A549 (cell line): ENCODE results near the gene SYNE2. TPM values are rescaled to one million over a fixed set of nuclear protein-coding genes. Genes with fewer than 3 reads are reported as not detected.

Experiments
- ATAC-seq, 2 experiments: fragments of 200-7000 bp in 1 of 2; fragments of >200 bp in 1 of 2; cut with Nextera tagmentation in 1 of 2; cut with Tn5 transposase in 1 of 2; 3 replicates each; pipeline versions ENCODE4 v1.8.0 to v1.9.1; 2018 to 2020; ENCODE audit warnings: mild to moderate bottlenecking in 1 of 2, moderate library complexity in 1 of 2
- CTCF ChIA-PET: fragments of 300-600 bp; sonication (Branson Sonifier 250); formaldehyde crosslinking; extraction: SDS; loops from one replicate; lab custom pipeline; 2021; ENCODE audit warnings: antibody characterized with exemption, inconsistent platforms; lab: Yijun Ruan, JAX
- POLR2A ChIA-PET: fragments of 350-600 bp; formaldehyde crosslinking; extraction: SDS; loops from one replicate; lab custom pipeline; 2021; ENCODE audit warnings: antibody characterized with exemption, inconsistent platforms; lab: Yijun Ruan, JAX
- DNase-seq, 2 experiments: peaks; one replicate each; pipeline versions ENCODE4 v3.0.0 to v3.0.0-alpha.2; 2011 to 2016; ENCODE audit warnings: low read depth in 1 of 2, low spot score in 1 of 2
- FAIRE-seq: peaks from 2 replicates; lab custom pipeline; 2011; peaks lifted over from hg19 to GRCh38; lab: Jason Lieb, UNC
- H3K27ac ChIP-seq, 2 experiments: fragments of >200 bp; sonication (Bioruptor Twin); formaldehyde crosslinking; 3 replicates each; pipeline ENCODE4 v1.5.1; 2016 to 2017
- H3K4me1 ChIP-seq: fragments of >200 bp; sonication (Bioruptor Twin); formaldehyde crosslinking; 3 replicates; pipeline ENCODE4 v1.6.1; 2016
- H3K4me2 ChIP-seq: fragments of >200 bp; sonication (Bioruptor Twin); formaldehyde crosslinking; 3 replicates; pipeline ENCODE4 v1.6.1; 2016
- H3K4me3 ChIP-seq: fragments of >200 bp; sonication (Bioruptor Twin); formaldehyde crosslinking; 3 replicates; pipeline ENCODE4 v1.5.1; 2016
- H3K9me3 ChIP-seq: fragments of >200 bp; sonication (Bioruptor Twin); formaldehyde crosslinking; 3 replicates; pipeline ENCODE4 v1.6.1; 2016
- CBX2 ChIP-seq: fragments of 200-600 bp; sonication (generic); IDR thresholded peaks from 2 replicates; pipeline ENCODE4 v1.6.1; 2016; ENCODE audit warnings: low read depth, mild to moderate bottlenecking, borderline replicate concordance
- CBX8 ChIP-seq: fragments of 200-600 bp; sonication (generic); IDR thresholded peaks from 2 replicates; pipeline ENCODE4 v1.6.1; 2016
- CHD2 ChIP-seq: fragments of 150-350 bp; IDR thresholded peaks from 2 replicates; pipeline ENCODE4 v1.6.1; 2014; ENCODE audit warnings: low read length; ENCODE audit not compliant: partially characterized antibody
- CHD4 ChIP-seq: fragments of 200-600 bp; sonication (generic); IDR thresholded peaks from 2 replicates; pipeline ENCODE4 v1.6.1; 2016; ENCODE audit warnings: antibody characterized with exemption, mild to moderate bottlenecking, borderline replicate concordance
- E2F6 ChIP-seq: IDR thresholded peaks from 2 replicates; pipeline ENCODE4 v1.6.1; 2012; ENCODE audit warnings: low read depth, borderline replicate concordance
- EHF ChIP-seq: fragments of 250-450 bp; sonication (Bioruptor Pico); IDR thresholded peaks from 2 replicates; pipeline ENCODE4 v1.5.0; 2020; ENCODE audit warnings: mild to moderate bottlenecking
- ELK1 ChIP-seq: fragments of 150-350 bp; IDR thresholded peaks from 2 replicates; pipeline ENCODE4 v1.6.1; 2014; ENCODE audit warnings: low read depth, mild to moderate bottlenecking, low read length
- ESRRA ChIP-seq: fragments of 150-350 bp; IDR thresholded peaks from 2 replicates; pipeline ENCODE4 v1.6.1; 2014; ENCODE audit warnings: mild to moderate bottlenecking, low read length, borderline replicate concordance
- FOSL2 ChIP-seq, 2 experiments: fragments of 450-650 bp in 1 of 2; fragments of >200 bp in 1 of 2; sonication (Bioruptor Twin) in 1 of 2; formaldehyde crosslinking; IDR thresholded peaks; 2 replicates each; pipeline versions ENCODE4 v1.5.0 to v1.6.1; 2016 to 2020; ENCODE audit warnings: mild to moderate bottlenecking in 1 of 2, moderate library complexity in 1 of 2
- HES2 ChIP-seq: fragments of >200 bp; sonication (Bioruptor Twin); formaldehyde crosslinking; IDR thresholded peaks from 2 replicates; pipeline ENCODE4 v1.6.1; 2016
- HEYL ChIP-seq: fragments of 250-450 bp; sonication (Bioruptor Pico); IDR thresholded peaks from 2 replicates; pipeline ENCODE4 v1.8.0; 2021; ENCODE audit warnings: mild to moderate bottlenecking, moderate library complexity
- HOXA7 ChIP-seq: fragments of 250-450 bp; sonication (Bioruptor Pico); IDR thresholded peaks from 2 replicates; pipeline ENCODE4 v1.5.0; 2020; ENCODE audit warnings: mild to moderate bottlenecking, moderate library complexity
- HOXB5 ChIP-seq: fragments of 250-450 bp; sonication (Bioruptor Pico); IDR thresholded peaks from 2 replicates; pipeline ENCODE4 v1.5.0; 2020; ENCODE audit warnings: mild to moderate bottlenecking, moderate library complexity
- JUNB ChIP-seq: fragments of >200 bp; sonication (Bioruptor Twin); formaldehyde crosslinking; IDR thresholded peaks from 2 replicates; pipeline ENCODE4 v1.6.1; 2016
- NFE2L2 ChIP-seq: fragments of 150-350 bp; conservative IDR thresholded peaks from 2 replicates; pipeline ENCODE4 v1.6.1; 2014; ENCODE audit warnings: low read length
- NPAS2 ChIP-seq: fragments of 250-450 bp; sonication (Bioruptor Pico); IDR thresholded peaks from 2 replicates; pipeline ENCODE4 v1.8.0; 2022; ENCODE audit warnings: mild to moderate bottlenecking, moderate library complexity, borderline replicate concordance
- RFX5 ChIP-seq: fragments of 450-650 bp; IDR thresholded peaks from 2 replicates; pipeline ENCODE4 v1.7.1; 2014; ENCODE audit warnings: antibody characterized with exemption, mild to moderate bottlenecking, moderate library complexity
- RNF2 ChIP-seq: fragments of 200-600 bp; sonication (generic); IDR thresholded peaks from 2 replicates; pipeline ENCODE4 v1.6.1; 2016; ENCODE audit warnings: low read depth, mild to moderate bottlenecking, antibody characterized with exemption, moderate library complexity, borderline replicate concordance
- SMC3 ChIP-seq: fragments of >200 bp; sonication (Bioruptor Twin); formaldehyde crosslinking; IDR thresholded peaks from 3 replicates; pipeline ENCODE4 v1.6.1; 2018; ENCODE audit warnings: inconsistent platforms
- TP53 ChIP-seq: fragments of 250-450 bp; sonication (Bioruptor Pico); IDR thresholded peaks from 2 replicates; pipeline ENCODE4 v1.5.0; 2021; ENCODE audit warnings: mild to moderate bottlenecking, moderate library complexity
- ZNF302 ChIP-seq: fragments of 250-450 bp; sonication (Bioruptor Pico); IDR thresholded peaks from 2 replicates; pipeline ENCODE4 v1.9.0; 2021; ENCODE audit warnings: inconsistent platforms, mild to moderate bottlenecking, moderate library complexity
- WGBS: methylation state at CpG from one replicate; pipeline ENCODE4 v1.1.6; 2017; ENCODE audit errors: missing lambda C conversion rate; 5-methylcytosine and 5-hydroxymethylcytosine counted together
- polyA plus RNA-seq, 4 experiments: library from polyadenylated mRNA; depleted of rRNA in 3 of 4; stranded (reverse); fragments of >200 nt; fragmentation: RNase III in 1 of 4; extraction: RNeasy Plus Mini Kit Qiagen cat#74134 plus additional on column Dnase treatment in 1 of 4; gene quantifications; 2 replicates in 3 of 4; 3 replicates in 1 of 4; pipeline ENCODE4 v1.2.3, GENCODE V29; 2011 to 2017
- TF ChIP-seq, protein P1 (sequence below): fragments of 250-450 bp; sonication (Bioruptor Pico); IDR thresholded peaks from 2 replicates; pipeline ENCODE4 v1.5.0; 2020; ENCODE audit warnings: low read depth, mild to moderate bottlenecking, moderate library complexity
- TF ChIP-seq, protein P2 (sequence below): fragments of 250-450 bp; sonication (Bioruptor Pico); IDR thresholded peaks from 2 replicates; pipeline ENCODE4 v1.5.0; 2021; ENCODE audit warnings: mild to moderate bottlenecking, moderate library complexity, borderline replicate concordance
- TF ChIP-seq, protein P3 (sequence below): fragments of >200 bp; sonication (Bioruptor Twin); formaldehyde crosslinking; IDR thresholded peaks from 3 replicates; pipeline ENCODE4 v1.6.1; 2016
- TF ChIP-seq, protein P4 (sequence below): IDR thresholded peaks from 2 replicates; pipeline ENCODE4 v1.6.1; 2012

Gene SYNE2
- polyA plus RNA-seq, 2 of the 4 experiments (the other 2 are of a cell fraction) = 3.4 to 11.3 TPM

GRCh38 chr14:64196814-64197411 is 344.1 kb downstream of the SYNE2 start (continued):
- TF ChIP-seq SMC3 (no peak), CBX2 (no peak), JUNB (no peak)

- DNase-seq (no peak), ATAC-seq (no peak), FAIRE-seq (no peak)
- no peak overlapping the region for H3K4me3 ChIP-seq
- no peak for TF ChIP-seq FOSL2 (IDR thresholded peaks at IDR 0.05)
- TF ChIP-seq FOSL2 (CRISPR knock-in tag; IDR thresholded peaks at IDR 0.05) = no peak
- TF ChIP-seq CBX2 = no peak
- H3K4me2 ChIP-seq = no peak overlapping the region
- H3K27ac ChIP-seq = no peak overlapping the region
- POLR2A ChIA-PET = no interaction called here
- CTCF ChIA-PET = no interaction called here
- H3K9me3 ChIP-seq = no peaks in the 10 kb centered on the region
- peaks cover 16% of the 10 kb centered on the region for H3K4me1 ChIP-seq
- 84% methylated on average over 3 of the region's 3 CpGs for WGBS
These were observed 345.2 kb downstream of the SYNE2 start for GRCh38 chr14:64197996-64198395.

DNA sequence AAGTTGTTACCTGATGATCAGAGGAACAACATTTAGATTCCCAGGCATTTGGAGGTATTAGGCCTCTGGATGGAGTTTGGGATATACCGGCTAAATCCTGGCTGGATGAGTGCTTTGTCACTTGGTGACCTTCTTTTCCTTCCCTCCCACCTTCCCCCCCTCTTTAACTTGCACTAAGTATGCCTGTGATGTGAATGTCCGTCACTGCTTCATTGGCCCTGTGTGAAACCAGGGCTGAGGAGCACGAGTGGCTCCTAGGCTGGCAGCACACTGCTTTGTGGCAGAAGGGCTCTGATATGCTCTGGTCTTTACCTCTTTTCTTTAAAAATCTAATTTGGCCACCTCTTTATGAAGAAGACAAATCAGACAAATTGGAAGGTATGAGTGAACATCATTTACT is 345.7 kb downstream of the SYNE2 start:
- Histone ChIP-seq H3K4me1 (peaks cover 15% of the 10 kb centered on the region), H3K4me3 (no peak overlapping the region), H3K9me3 (no peaks in the 10 kb centered on the region), H3K4me2 (no peak overlapping the region), H3K27ac (no peak overlapping the region)
- no peak for FAIRE-seq
- DNase-seq = no peak
- POLR2A ChIA-PET = no interaction called here
- ATAC-seq = no peak
- TF ChIP-seq EHF (no peak), RNF2 (no peak), CHD2 (no peak), CHD4 (no peak), NPAS2 (CRISPR knock-in tag) (no peak), HOXA7 (no peak), CBX8 (no peak), RFX5 (no peak)
- TF ChIP-seq, protein P1, sequence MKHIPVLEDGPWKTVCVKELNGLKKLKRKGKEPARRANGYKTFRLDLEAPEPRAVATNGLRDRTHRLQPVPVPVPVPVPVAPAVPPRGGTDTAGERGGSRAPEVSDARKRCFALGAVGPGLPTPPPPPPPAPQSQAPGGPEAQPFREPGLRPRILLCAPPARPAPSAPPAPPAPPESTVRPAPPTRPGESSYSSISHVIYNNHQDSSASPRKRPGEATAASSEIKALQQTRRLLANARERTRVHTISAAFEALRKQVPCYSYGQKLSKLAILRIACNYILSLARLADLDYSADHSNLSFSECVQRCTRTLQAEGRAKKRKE (CRISPR knock-in tag) = no peak
- 94% methylated on average over 3 of the region's 3 CpGs for WGBS
- CTCF ChIA-PET = interaction anchor here (1.1 kb wide), 1 partner anchor 10 kb away, joined by 3 read pairs; no protein-coding TSS in a partner anchor

DNA sequence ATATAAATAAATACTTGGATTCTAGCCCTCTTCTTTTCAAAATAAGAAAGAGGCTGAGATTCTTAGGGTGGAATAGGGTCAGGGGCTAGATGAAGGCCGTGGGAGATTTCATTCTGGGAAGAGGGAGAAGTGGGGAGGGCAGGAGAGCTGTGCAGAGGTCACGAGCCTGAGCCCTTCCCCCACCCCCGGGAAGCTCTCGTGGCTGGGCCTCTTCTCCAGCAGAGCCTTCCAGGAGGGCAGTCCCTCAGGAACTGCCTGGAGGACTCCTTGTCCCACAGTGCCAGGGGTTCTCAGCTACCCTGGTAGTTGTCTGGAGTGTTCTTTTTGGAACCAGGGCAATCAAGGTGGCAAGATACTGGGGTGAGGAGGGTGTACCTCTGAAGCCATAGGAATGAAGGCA is 347.4 kb downstream of the SYNE2 start:
- no peak for FAIRE-seq
- POLR2A ChIA-PET = no interaction called here

More for the DNA sequence above, 347.4 kb downstream of the SYNE2 start:
- Histone ChIP-seq H3K27ac (no peak overlapping the region), H3K4me2 (no peak overlapping the region), H3K9me3 (no peaks in the 10 kb centered on the region), H3K4me3 (no peak overlapping the region), H3K4me1 (no peaks in the 10 kb centered on the region)
- TF ChIP-seq HEYL (CRISPR knock-in tag) (no peak), HOXB5 (CRISPR knock-in tag) (no peak), TP53 (CRISPR knock-in tag) (no peak), HES2 (no peak), ESRRA (no peak), ZNF302 (no peak), NFE2L2 (no peak), ELK1 (no peak), FOSL2 (IDR thresholded peaks at IDR 0.05) (no peak), FOSL2 (CRISPR knock-in tag; IDR thresholded peaks at IDR 0.05) (no peak), E2F6 (no peak)
- TF ChIP-seq, protein P2, sequence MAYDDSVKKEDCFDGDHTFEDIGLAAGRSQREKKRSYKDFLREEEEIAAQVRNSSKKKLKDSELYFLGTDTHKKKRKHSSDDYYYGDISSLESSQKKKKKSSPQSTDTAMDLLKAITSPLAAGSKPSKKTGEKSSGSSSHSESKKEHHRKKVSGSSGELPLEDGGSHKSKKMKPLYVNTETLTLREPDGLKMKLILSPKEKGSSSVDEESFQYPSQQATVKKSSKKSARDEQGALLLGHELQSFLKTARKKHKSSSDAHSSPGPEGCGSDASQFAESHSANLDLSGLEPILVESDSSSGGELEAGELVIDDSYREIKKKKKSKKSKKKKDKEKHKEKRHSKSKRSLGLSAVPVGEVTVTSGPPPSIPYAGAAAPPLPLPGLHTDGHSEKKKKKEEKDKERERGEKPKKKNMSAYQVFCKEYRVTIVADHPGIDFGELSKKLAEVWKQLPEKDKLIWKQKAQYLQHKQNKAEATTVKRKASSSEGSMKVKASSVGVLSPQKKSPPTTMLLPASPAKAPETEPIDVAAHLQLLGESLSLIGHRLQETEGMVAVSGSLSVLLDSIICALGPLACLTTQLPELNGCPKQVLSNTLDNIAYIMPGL (CRISPR knock-in tag) = no peak
- TF ChIP-seq, protein P3, sequence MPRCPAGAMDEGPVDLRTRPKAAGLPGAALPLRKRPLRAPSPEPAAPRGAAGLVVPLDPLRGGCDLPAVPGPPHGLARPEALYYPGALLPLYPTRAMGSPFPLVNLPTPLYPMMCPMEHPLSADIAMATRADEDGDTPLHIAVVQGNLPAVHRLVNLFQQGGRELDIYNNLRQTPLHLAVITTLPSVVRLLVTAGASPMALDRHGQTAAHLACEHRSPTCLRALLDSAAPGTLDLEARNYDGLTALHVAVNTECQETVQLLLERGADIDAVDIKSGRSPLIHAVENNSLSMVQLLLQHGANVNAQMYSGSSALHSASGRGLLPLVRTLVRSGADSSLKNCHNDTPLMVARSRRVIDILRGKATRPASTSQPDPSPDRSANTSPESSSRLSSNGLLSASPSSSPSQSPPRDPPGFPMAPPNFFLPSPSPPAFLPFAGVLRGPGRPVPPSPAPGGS = no peak
- TF ChIP-seq, protein P4, sequence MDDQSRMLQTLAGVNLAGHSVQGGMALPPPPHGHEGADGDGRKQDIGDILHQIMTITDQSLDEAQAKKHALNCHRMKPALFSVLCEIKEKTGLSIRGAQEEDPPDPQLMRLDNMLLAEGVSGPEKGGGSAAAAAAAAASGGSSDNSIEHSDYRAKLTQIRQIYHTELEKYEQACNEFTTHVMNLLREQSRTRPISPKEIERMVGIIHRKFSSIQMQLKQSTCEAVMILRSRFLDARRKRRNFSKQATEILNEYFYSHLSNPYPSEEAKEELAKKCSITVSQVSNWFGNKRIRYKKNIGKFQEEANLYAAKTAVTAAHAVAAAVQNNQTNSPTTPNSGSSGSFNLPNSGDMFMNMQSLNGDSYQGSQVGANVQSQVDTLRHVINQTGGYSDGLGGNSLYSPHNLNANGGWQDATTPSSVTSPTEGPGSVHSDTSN = no peak
- no peak for DNase-seq
- WGBS = 64% methylated on average over 4 of the region's 4 CpGs
- no peak for ATAC-seq
- CTCF ChIA-PET = interaction anchor here (0.6 to 1.1 kb wide), 3 partner anchors 31 to 279 kb away, joined by 3 to 4 read pairs (median 4); no protein-coding TSS in a partner anchor
